Measurements from ENCODE around the gene NOS1AP.

The NOS1AP gene

GRCh38 chr1:162157469-162157868 lies 88.0 kb downstream of the NOS1AP start:
- TF ChIP-seq CTCF (conservative IDR thresholded peaks at IDR 0.05) = no peak
- no peak for TF ChIP-seq ZFX (IDR thresholded peaks at IDR 0.05)
- no peak overlapping the region for H3K27ac ChIP-seq

- TF ChIP-seq CTCF (conservative IDR thresholded peaks at IDR 0.05) (no peak), ZFX (IDR thresholded peaks at IDR 0.05) (no peak)
- no peak overlapping the region for H3K27ac ChIP-seq
Measured at GRCh38 chr1:162158624-162159271, 89.3 kb downstream of the NOS1AP start.

- H3K27ac ChIP-seq = peak overlapping the region; percentile 21; the same call in 1 of the 2 replicates
- no peak for TF ChIP-seq ZFX (IDR thresholded peaks at IDR 0.05)
- TF ChIP-seq CTCF (conservative IDR thresholded peaks at IDR 0.05) = no peak
Measured at GRCh38 chr1:162159515-162159914, 90.0 kb downstream of the NOS1AP start.

- no peak for TF ChIP-seq CTCF (conservative IDR thresholded peaks at IDR 0.05)
- no peak for TF ChIP-seq ZFX (IDR thresholded peaks at IDR 0.05)
Measured at GRCh38 chr1:162161916-162162550, 92.5 kb downstream of the NOS1AP start.

GRCh38 chr1:162165528-162165927 lies 96.0 kb downstream of the NOS1AP start:
- no peak for TF ChIP-seq CTCF (conservative IDR thresholded peaks at IDR 0.05)
- TF ChIP-seq ZFX (IDR thresholded peaks at IDR 0.05) = no peak
- H3K27ac ChIP-seq = 0 out of 2 replicates have a peak overlapping the region, but pooled peaks have one; percentile 9

More at GRCh38 chr1:162161916-162162550, 92.5 kb downstream of the NOS1AP start:
- H3K27ac ChIP-seq = no peak overlapping the region

GRCh38 chr1:162166917-162167615 lies 97.6 kb downstream of the NOS1AP start:
- TF ChIP-seq CTCF (conservative IDR thresholded peaks at IDR 0.05) = no peak
- no peak for TF ChIP-seq ZFX (IDR thresholded peaks at IDR 0.05)
- H3K27ac ChIP-seq = peak overlapping the region; percentile 57

- peak overlapping the region; percentile 57 for H3K27ac ChIP-seq
- TF ChIP-seq CTCF (conservative IDR thresholded peaks at IDR 0.05) = no peak
- no peak for TF ChIP-seq ZFX (IDR thresholded peaks at IDR 0.05)
Measured at GRCh38 chr1:162168261-162168660, 98.8 kb downstream of the NOS1AP start.

All from C4-2B (cell line).